GOT3 (cell line): ENCODE measurements around the gene PIGX.

Experiments
- DNase-seq: peaks from one replicate; lab custom pipeline; 2025; ENCODE audit warnings: mixed read lengths; lab: John Stamatoyannopoulos, UW

The PIGX gene

DNA sequence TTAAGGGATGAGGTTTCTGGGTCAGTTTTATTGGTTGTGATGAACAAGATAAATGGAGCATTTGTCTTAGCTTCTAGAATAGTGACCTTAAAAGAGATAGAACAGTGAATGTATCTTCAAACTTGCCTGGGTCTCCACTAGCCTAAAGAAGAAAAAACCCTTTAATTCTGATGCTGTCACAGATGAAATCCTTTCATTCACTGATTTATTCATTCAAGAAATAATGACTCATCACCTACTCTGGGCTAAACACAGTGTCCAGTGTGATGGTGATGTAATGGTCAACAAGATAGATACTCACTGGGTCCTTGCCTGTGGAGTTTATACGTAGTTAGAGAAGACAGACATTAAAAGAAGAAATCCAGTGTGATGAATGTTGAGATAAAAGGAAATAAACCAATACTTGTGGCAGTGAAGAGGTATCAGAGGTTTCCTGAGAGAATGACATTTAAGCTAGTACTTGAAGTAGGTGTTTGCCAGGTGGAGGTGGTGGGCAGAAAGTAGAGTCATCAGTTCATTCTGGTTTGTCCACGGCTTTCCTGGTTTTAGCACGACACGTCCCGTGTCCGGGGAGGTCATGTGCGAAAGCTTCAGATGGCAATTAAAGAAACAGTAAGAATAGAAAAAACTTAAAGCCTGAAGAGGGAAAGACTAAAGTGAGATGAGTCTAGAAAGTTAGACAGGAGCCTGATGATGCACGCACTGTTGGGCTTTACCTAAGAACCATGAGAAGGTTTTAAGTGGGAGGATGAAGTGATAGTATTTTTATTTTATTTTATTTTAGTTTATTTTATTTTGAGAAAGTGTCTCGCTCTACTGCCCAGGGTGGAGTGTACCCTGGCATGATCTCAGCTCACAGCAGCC lies 45.9 kb downstream of the PIGX start:
- DNase-seq: no peak

DNA sequence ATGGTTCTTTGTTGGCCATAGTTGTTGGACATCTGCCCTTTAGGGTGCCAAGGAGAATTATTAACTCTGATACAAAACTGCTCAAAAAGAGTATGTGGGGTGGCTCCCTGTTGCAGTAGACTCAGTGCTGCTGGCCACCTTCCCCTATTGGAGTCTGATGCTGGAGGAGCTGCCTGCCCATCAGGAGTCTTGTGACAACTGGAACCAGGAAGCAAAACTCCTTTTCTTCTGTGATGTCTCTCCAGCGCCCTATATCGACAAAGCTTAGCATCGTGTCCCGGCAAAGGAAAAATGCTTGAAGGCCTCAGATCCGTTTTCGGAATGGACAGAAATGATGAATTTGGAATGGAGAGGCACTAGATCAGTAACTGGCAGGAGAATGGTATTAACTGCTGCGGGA lies 51.0 kb downstream of the PIGX start:
- no peak for DNase-seq

DNA sequence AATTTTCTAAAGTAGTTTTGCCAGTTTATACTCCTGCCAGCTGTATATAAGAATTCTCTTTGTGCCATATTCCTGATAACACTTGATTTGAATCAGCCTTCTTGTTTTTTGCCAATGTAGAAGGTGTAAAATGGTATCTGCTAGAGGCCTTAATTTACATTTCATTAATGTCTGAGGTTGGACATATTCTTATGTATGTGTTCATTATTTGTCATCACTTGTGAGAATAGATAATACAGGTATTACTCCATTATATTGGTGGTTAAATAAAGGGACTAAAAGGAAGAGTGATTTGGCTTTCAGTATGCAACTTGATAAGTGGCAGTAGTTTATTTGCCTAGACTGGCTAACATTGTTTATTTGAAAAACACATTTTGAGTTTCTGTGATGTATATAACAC lies 53.3 kb downstream of the PIGX start:
- no peak for DNase-seq

DNA sequence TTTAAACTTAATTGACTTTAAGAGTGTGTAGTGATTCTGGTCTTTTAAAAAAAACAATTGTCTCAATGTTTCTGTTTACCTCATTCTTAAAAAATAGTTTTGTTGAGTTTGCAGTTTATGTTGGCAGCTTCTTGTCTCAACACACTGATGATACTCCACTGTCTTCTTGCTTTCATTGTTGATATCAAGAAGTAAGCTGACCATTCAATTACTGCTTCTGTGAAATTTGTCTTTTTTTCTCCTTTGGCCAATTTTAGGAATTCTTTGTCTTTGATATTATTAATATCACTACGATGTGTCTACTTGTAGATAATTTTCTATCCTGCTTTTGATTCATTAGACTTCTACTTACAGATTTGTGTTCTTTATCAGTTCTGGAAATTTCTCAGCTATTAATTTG lies 58.9 kb downstream of the PIGX start:
- no peak for DNase-seq

DNA sequence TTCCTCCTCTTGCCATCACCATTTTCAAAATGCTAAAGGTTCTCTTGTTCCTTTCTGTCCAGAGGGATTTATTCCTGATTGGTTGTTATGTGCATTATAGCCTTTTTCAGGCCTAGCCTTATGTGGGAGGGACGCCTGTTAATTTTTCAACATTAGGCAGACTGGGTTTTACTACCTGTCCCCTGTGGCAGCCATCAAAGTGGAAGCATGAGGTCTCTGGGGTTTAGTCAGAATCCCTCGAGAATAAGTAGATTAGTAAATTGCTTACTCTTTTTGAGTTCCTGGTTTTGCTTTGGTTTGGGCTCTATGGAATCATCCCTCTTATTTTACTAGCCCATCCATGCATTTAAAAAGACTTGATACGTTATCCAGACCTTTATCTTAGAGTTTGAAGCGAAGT lies 59.9 kb downstream of the PIGX start:
- DNase-seq: no peak

DNA sequence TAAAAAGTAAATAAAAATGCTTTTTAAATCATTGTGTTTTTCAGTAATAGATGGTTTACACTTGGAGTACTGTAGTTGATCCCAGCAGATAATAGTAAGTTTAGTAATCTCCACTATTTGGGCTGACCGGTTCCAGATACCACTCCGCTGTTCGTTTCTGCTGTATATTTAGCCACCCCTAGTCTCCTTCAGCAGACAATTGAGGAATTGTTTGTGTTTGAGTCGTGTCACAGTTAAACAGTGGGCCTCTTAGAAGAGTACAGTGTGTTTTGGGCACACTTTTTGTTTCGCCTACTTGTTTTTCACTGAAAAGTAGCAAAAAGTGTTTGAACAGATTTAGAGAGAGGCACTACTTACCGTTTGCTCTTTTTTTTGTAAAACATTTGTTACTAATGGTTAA lies 60.7 kb downstream of the PIGX start:
- DNase-seq: no peak

DNA sequence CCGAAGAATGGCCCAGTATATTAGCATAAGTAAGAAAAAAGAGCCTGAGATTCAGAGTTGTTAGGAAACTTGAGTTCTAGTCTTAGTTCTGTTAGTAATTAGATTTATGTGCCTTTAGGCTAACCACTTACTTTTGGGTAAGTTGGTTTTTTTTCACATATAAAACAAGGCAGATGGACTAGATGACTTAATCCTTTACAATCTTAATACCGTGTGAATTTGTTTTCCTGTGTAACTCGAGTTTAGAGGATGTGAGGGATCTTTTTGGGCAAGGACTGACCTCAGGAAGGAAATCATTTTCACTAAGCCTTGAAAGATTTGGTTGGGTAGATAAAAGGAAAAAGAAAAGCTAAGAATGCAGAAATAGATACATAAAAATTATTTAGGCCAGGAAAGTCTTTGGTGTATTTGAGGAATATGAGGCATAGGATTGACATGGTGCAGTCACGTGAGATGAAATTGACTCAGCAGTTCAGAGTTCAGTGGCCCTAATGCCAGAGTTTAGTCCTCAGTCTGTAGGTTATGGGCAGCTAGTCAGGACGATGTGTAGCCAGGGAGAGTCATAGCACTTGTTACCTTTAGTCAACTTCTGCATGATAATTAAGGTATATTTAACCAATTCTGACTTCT lies 62.1 kb downstream of the PIGX start:
- DNase-seq: no peak

DNA sequence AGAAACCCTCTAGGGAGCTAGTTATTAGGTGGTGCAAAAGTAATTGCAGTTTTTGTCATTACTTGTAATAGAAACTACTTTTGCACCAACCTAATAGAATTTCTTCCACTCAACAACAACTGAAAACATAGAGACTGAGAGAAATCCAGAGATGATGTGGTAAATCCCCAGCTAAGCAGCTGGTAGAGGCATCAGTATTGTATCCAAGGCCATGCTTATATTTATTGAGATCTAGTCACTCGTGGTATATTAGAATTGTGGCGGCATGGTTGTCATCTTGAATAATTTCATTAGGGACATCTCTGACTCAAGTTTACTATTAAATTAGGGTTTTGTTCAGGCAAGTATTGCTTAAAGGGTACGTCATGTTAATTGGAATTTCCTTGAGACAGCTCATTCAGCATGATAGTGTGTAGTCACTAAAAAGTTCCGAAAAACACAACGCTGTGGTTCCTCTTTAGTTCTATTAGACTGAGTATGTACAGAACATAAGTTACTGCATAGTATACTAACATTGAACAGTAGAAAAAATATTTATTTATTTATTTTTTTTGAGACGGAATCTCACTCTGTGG lies 62.8 kb downstream of the PIGX start:
- no peak for DNase-seq

DNA sequence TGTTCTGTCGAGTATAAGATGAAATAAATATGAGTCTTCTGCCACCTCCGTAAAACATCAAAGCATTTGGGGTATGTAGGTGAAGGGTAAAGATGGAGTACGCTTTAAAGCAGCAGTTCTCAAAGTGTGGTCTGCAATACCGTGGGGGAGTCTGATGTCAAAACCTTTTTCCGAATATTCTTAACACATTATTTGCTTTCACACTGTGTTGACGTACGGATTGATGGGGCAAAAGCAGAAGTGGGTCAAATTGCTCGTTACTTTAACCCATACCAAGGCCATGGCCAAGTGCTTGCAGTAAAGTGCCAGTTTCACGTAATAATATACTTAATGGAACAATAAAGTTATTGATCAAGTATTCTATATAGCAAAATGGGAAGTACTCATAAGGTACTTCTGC lies 63.8 kb downstream of the PIGX start:
- no peak for DNase-seq

DNA sequence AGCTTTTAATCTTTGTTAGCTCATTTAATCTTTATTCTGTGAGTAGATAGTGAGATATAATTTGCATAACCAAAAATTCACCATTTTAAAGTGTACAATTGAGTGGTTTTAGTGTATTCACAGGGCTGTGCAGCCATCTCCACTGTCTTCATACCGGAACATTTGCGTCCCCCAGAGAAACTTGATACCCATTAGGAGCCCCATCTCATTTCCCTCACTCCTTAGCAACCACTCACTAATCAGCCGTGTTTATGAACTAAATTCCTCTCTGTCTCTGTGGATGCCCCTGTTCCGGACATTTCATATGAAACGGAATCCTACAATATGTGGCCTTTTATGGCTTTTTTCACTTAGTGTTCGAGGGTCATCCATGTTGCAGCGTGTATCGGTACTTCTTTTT lies 65.7 kb downstream of the PIGX start:
- DNase-seq: no peak

DNA sequence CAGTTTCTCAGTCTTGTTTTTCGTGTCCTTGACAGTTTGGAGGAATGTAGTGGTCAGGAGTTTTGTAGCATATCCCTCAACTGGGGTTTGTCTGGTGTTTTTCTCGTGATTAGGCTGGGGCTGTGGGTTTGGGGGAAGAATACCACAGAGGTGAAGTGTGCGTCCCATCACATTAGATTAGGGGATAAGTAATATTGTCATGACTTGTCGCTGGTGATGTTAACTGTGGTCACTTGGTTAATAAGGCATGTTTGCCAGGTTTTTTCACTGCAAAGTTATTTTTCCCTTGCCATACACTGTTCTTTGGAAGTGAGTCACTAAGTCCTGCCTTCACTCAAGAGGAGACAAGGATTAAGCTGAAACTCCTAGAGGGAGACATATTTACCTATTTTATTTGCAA lies 66.6 kb downstream of the PIGX start:
- DNase-seq: no peak

DNA sequence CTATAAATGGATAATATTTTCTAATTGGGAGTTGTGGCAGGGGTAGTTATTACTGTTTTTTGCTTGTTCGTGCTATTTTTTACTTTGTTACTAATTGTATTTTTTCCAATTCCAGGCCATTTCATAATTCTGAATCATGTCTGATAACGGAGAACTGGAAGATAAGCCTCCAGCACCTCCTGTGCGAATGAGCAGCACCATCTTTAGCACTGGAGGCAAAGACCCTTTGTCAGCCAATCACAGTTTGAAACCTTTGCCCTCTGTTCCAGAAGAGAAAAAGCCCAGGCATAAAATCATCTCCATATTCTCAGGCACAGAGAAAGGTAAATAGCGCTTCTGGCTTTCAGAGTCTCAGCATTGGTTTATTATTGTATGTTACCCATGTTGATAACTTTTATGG lies 70.3 kb downstream of the PIGX start:
- DNase-seq: no peak
